Brain pericyte (primary cell): ENCODE measurements around the gene SLC22A3.
"Not testable (repeated sequence)": the region's sequence is repeated elsewhere in the genome, so short reads cannot be mapped to it uniquely, and the experiment has no call there.

Experiments
- DNase-seq: peaks from one replicate; pipeline ENCODE4 v3.0.0-alpha.2; 2012; ENCODE audit warnings: low read depth, low spot score

The SLC22A3 gene

GRCh38 chr6:160439751-160440150 lies 91.6 kb downstream of the SLC22A3 start:
- no peak for DNase-seq

GRCh38 chr6:160442151-160442550 lies 94.0 kb downstream of the SLC22A3 start:
- no peak for DNase-seq

- no peak for DNase-seq
Observed at GRCh38 chr6:160445130-160445529, 97.0 kb downstream of the SLC22A3 start.

- no peak for DNase-seq
Observed at GRCh38 chr6:160447350-160447749, 99.2 kb downstream of the SLC22A3 start.

- not testable (repeated sequence) for DNase-seq
Observed at GRCh38 chr6:160449787-160450186, 101.6 kb downstream of the SLC22A3 start.

- no peak for DNase-seq
Observed at GRCh38 chr6:160450849-160451248, 102.7 kb downstream of the SLC22A3 start.

GRCh38 chr6:160454303-160454702 lies 106.1 kb downstream of the SLC22A3 start:
- DNase-seq, result no peak

- no peak for DNase-seq
Observed at GRCh38 chr6:160455081-160455480, 106.9 kb downstream of the SLC22A3 start.

GRCh38 chr6:160455541-160456213 lies 107.5 kb downstream of the SLC22A3 start:
- peak; percentile 61 for DNase-seq

GRCh38 chr6:160456214-160456546 lies 108.0 kb downstream of the SLC22A3 start:
- no peak for DNase-seq

- DNase-seq, result no peak
Observed at GRCh38 chr6:160457823-160458222, 109.6 kb downstream of the SLC22A3 start.

GRCh38 chr6:160461641-160462040 lies 113.5 kb downstream of the SLC22A3 start:
- no peak for DNase-seq

- DNase-seq, result no peak
Observed at GRCh38 chr6:160462116-160462515, 113.9 kb downstream of the SLC22A3 start.

GRCh38 chr6:160462551-160463109 lies 114.5 kb downstream of the SLC22A3 start:
- DNase-seq, result peak; percentile 17

- no peak for DNase-seq
Observed at GRCh38 chr6:160464744-160465143, 116.6 kb downstream of the SLC22A3 start.

GRCh38 chr6:160467261-160467871 lies 119.2 kb downstream of the SLC22A3 start:
- not testable (repeated sequence) for DNase-seq

- DNase-seq, result no peak
Observed at GRCh38 chr6:160469153-160469552, 121.0 kb downstream of the SLC22A3 start.

- DNase-seq, result not testable (repeated sequence)
Observed at GRCh38 chr6:160476056-160476455, 127.9 kb downstream of the SLC22A3 start.

- not testable (repeated sequence) for DNase-seq
Observed at GRCh38 chr6:160477072-160477471, 128.9 kb downstream of the SLC22A3 start.

GRCh38 chr6:160477901-160478300 lies 129.7 kb downstream of the SLC22A3 start:
- DNase-seq, result no peak

GRCh38 chr6:160487116-160487515 lies 138.9 kb downstream of the SLC22A3 start:
- DNase-seq, result no peak

GRCh38 chr6:160489091-160489490 lies 140.9 kb downstream of the SLC22A3 start:
- no peak for DNase-seq

GRCh38 chr6:160494576-160494975 lies 146.4 kb downstream of the SLC22A3 start:
- no peak for DNase-seq
